ENCODE data around the gene TMEM203. TPM values are rescaled to one million over a fixed set of nuclear protein-coding genes. Genes with fewer than 3 reads are reported as not detected.

The TMEM203 gene
- total RNA-seq, 4 donors from 2014 or later, result 11.6 to 33.5 (median 27.6) TPM

- no peak for DNase-seq
- H3K27ac ChIP-seq, result no peak overlapping the region
- H3K9me3 ChIP-seq, result no peaks in the 10 kb centered on the region
- H3K36me3 ChIP-seq, result peaks cover 0 to 66% (median 0%) of the 10 kb centered on the region in 3 donors
- H3K27me3 ChIP-seq, result no peaks in the 10 kb centered on the region
- no peak overlapping the region for H3K4me3 ChIP-seq
- peaks cover 7 to 34% (median 25%) of the 10 kb centered on the region in 4 donors for H3K4me1 ChIP-seq
- TF ChIP-seq CTCF (IDR thresholded peaks at IDR 0.05) (no peak), POLR2A (IDR thresholded peaks at IDR 0.05) (no peak)
These were observed 20.4 kb downstream of the TMEM203 start for GRCh38 chr9:137184881-137185660.

GRCh38 chr9:137183980-137184595, 21.4 kb downstream of the TMEM203 start:
- peaks cover 0 to 76% (median 0%) of the 10 kb centered on the region in 3 donors for H3K36me3 ChIP-seq
- DNase-seq, result no peak
- no peak overlapping the region for H3K27ac ChIP-seq
- peaks cover 6 to 25% (median 17%) of the 10 kb centered on the region in 4 donors for H3K4me1 ChIP-seq
- no peak for TF ChIP-seq POLR2A (IDR thresholded peaks at IDR 0.05)
- TF ChIP-seq CTCF (IDR thresholded peaks at IDR 0.05), result no peak
- H3K27me3 ChIP-seq, result no peaks in the 10 kb centered on the region
- no peaks in the 10 kb centered on the region for H3K9me3 ChIP-seq
- H3K4me3 ChIP-seq, result no peak overlapping the region

- no peaks in the 10 kb centered on the region for H3K9me3 ChIP-seq
- H3K4me3 ChIP-seq, result no peak overlapping the region
- TF ChIP-seq POLR2A (IDR thresholded peaks at IDR 0.05) (no peak), CTCF (IDR thresholded peaks at IDR 0.05) (no peak)
- H3K27ac ChIP-seq, result no peak overlapping the region
- peaks cover 6 to 22% (median 15%) of the 10 kb centered on the region in 4 donors for H3K4me1 ChIP-seq
- H3K27me3 ChIP-seq, result no peaks in the 10 kb centered on the region
- peaks cover 0 to 88% (median 0%) of the 10 kb centered on the region in 3 donors for H3K36me3 ChIP-seq
- no peak for DNase-seq
These were observed 22.6 kb downstream of the TMEM203 start for GRCh38 chr9:137182836-137183235.

GRCh38 chr9:137181680-137182079, 23.8 kb downstream of the TMEM203 start:
- Histone ChIP-seq H3K4me3 (no peak overlapping the region), H3K9me3 (no peaks in the 10 kb centered on the region), H3K4me1 (peaks cover 0 to 10% (median 5%) of the 10 kb centered on the region in 4 donors), H3K27ac (no peak overlapping the region), H3K27me3 (no peaks in the 10 kb centered on the region), H3K36me3 (peaks cover 0 to 86% (median 0%) of the 10 kb centered on the region in 3 donors)
- DNase-seq, result no peak
- TF ChIP-seq POLR2A (IDR thresholded peaks at IDR 0.05) (no peak), CTCF (IDR thresholded peaks at IDR 0.05) (no peak)

GRCh38 chr9:137180491-137180890, 25.0 kb downstream of the TMEM203 start:
- no peaks in the 10 kb centered on the region for H3K27me3 ChIP-seq
- no peak overlapping the region for H3K27ac ChIP-seq
- peaks cover 0 to 77% (median 0%) of the 10 kb centered on the region in 3 donors for H3K36me3 ChIP-seq
- no peak for DNase-seq
- H3K4me3 ChIP-seq, result no peak overlapping the region
- no peak for TF ChIP-seq POLR2A (IDR thresholded peaks at IDR 0.05)
- no peak for TF ChIP-seq CTCF (IDR thresholded peaks at IDR 0.05)
- H3K4me1 ChIP-seq, result peaks cover 0 to 4% (median under 1%) of the 10 kb centered on the region in 4 donors
- H3K9me3 ChIP-seq, result no peaks in the 10 kb centered on the region
